HT-29 (cell line): ENCODE measurements around the gene PDCD11. TPM values are rescaled to one million over a fixed set of nuclear protein-coding genes. Genes with fewer than 3 reads are reported as not detected.
"Not testable (repeated sequence)": the region's sequence is repeated elsewhere in the genome, so short reads cannot be mapped to it uniquely, and the experiment has no call there.

Source experiments
- DNase-seq: peaks from one replicate; pipeline ENCODE4 v3.0.0-alpha.2; 2015; ENCODE audit warnings: low spot score
- total RNA-seq: library from RNA; depleted of rRNA; stranded (reverse); fragments of >200 nt; shearing (Covaris generic); gene quantifications from 2 replicates; pipeline ENCODE4 v1.2.3, GENCODE V29; 2014

Gene PDCD11
- total RNA-seq, 1 experiment from 2014 or later, result 34.0 TPM

- DNase-seq, result no peak
Measured at GRCh38 chr10:103472005-103472404, 75.6 kb downstream of the PDCD11 start.

GRCh38 chr10:103473261-103473671, 76.8 kb downstream of the PDCD11 start:
- DNase-seq, result no peak

GRCh38 chr10:103474077-103474476, 77.7 kb downstream of the PDCD11 start:
- DNase-seq, result no peak

- no peak for DNase-seq
Measured at GRCh38 chr10:103475437-103475836, 79.0 kb downstream of the PDCD11 start.

- no peak for DNase-seq
Measured at GRCh38 chr10:103476046-103476768, 79.8 kb downstream of the PDCD11 start.

- DNase-seq, result no peak
Measured at GRCh38 chr10:103478671-103479070, 82.2 kb downstream of the PDCD11 start.

GRCh38 chr10:103479135-103479534, 82.7 kb downstream of the PDCD11 start, which contains the start of gene CALHM3:
Gene CALHM3 (minus strand): TSS chr10:103479240. CDS start chr10:103479032, 208 bp downstream.
- DNase-seq, result no peak

- no peak for DNase-seq
Measured at GRCh38 chr10:103480521-103480920, 84.1 kb downstream of the PDCD11 start.

- peak; percentile 72 for DNase-seq
Measured at GRCh38 chr10:103481974-103482531, 85.6 kb downstream of the PDCD11 start.

GRCh38 chr10:103486635-103487409, 90.4 kb downstream of the PDCD11 start:
- DNase-seq, result not testable (repeated sequence)

GRCh38 chr10:103487410-103487708, 90.9 kb downstream of the PDCD11 start:
- no peak for DNase-seq

GRCh38 chr10:103490986-103491314, 94.5 kb downstream of the PDCD11 start:
- no peak for DNase-seq

GRCh38 chr10:103491729-103492364, 95.4 kb downstream of the PDCD11 start:
- peak; percentile 25 for DNase-seq

GRCh38 chr10:103492655-103493261, 96.3 kb downstream of the PDCD11 start:
- DNase-seq, result no peak

GRCh38 chr10:103493362-103493915, 97.0 kb downstream of the PDCD11 start, which contains the start of gene NEURL1:
Gene NEURL1 (plus strand): TSS chr10:103493705. CDS start chr10:103494388, 683 bp downstream.
- DNase-seq, result no peak

- DNase-seq, result no peak
Measured at GRCh38 chr10:103493916-103494877, 97.8 kb downstream of the PDCD11 start.

GRCh38 chr10:103495321-103495720, 98.9 kb downstream of the PDCD11 start:
- DNase-seq, result no peak
